Measurements from ENCODE around the gene NENF.

Gene NENF

DNA sequence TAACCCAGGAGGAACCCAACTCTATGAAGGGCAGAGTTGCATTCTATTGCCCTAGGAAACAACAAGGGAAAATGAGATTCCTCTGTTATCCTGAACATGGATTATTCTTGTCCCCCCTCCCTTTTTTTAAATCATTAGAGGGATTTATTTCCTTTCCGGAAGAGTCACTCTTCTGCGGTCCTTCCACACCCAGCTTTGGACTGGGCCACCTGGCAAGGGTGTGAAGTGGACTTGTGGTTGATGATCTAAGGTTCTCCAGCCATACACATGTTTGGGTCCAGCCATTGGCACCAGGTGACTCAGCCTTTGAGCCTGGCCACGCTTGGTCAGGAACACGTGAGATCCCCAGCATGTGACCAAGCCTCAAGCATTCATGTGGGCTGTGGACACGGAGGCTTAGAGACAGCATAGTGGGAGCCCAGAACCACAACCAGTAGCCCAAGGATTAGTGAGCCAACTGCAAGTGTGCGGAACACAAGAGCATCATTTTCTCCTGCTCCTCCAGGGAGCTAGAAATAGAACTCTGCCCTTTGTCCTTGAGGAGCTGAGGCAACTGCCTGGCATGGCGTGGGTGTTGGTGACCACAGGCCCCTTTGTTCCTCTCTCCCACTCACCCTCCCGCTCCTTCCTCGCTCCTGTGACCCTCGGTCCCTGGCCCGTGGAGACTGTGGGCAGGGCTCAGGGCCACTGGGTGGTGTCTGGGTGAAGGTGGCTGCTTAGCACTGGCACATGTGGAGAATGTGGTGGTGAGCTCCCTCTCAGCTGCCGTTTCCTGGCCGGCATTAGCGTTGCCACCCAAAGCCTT, 50.1 kb downstream of the NENF start:
- no peak for DNase-seq

DNA sequence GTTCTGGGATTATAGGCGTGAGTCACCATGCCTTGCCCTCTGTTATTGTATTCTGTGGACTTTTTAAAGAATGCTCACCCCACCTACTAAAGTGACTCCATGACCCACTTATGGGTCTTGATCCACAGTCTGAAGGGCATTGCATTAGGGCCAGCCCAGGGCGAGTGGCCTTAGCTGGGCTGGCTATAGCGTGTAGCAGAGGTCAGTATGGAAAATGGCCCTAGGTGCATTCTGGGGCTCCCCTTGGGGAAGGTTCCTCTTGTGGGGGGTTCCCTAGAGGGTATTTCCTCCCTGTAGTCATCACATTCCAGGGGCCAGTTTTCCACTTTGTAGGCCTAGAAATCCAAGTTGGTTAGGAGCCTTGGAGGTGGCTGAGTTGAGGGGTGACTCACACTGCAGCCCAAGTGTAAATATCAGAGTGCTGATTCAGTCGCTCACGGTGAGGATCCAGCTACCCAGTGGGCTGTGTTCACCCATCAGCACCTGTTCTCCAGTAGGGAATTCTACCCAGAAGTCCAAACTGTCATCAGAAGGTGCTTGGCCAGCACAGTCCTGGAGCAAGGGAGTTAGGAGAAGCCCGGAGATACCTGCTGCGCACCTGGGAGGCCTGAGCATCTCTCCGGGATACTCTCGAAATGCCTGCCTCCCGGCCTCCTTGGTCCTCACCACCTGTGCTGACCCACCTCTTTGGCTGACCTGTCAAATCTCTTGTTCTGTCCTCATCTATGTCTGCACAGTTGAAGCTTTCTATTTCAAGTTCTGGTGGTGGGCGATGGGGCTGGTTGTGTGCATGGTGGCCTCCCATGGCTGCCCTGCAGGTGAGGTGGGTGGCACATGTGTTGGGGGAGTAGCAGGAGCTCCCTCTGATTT, 52.2 kb downstream of the NENF start:
- DNase-seq, result no peak

DNA sequence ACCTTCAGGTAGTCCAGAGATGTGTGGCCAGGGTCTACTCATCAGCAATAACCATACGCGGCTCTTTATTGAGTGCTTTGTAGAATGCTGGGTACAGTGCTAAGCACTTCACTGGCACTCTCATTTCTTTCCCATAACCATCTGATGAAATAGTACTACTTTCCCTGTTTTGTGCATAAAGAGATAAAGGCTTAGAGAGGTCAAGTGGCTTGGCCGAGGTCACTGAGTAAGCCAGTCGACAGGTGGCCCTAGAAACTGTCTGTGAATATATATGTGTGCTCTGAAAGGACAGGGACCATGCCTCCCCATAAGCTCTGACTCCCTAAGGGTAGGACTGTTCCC, 52.8 kb downstream of the NENF start:
- DNase-seq, result no peak

DNA sequence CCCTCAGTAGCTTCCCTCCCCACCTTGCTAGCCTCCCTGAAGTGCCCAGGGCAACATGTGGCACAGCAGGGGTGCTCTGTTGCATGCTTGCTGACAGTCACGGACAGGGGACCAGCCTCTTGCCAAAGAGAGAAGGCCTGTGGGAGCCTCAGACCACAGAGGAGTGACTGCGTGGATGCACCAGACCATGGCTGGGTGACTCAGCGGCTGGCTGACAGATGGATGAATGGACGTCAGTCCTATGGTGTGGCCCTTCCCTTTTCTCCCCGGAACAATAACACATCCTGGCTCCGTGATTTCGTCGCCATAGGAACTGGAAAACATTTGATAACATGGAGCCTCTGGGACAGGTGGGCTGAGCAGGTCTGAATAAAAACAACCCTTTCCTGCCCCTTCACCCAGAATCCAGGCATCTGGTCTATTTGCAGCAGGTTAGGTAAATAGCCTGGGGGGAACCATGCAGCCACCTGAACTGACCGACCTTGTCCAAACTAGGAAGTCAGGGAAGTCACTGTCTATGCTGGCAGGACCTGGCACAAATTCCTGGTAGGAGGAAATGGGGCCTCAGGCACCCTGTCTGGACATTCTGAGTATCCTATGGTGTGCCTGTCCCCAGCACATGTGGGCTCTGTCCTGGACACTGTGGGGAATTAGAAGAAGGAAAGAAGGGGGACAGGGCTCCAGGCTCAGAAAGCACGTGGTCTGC, 53.3 kb downstream of the NENF start:
- no peak for DNase-seq

DNA sequence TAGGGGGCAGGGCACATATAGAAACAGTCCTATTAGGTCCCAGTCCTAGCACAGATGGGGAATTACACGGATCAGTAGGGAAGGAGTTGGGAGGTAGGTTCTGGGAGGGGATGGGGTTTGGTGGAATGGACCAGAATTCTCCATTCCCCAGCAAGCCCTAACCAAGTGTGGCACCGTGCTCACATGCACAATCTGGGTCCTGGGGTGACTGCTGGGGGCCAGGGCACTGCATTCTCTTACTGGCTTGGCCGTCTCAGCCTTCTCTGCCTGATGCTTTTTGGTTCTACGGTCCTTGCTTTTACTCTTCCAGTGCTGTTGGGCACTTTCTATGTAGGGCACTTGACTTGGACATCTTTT, 53.9 kb downstream of the NENF start:
- no peak for DNase-seq

DNA sequence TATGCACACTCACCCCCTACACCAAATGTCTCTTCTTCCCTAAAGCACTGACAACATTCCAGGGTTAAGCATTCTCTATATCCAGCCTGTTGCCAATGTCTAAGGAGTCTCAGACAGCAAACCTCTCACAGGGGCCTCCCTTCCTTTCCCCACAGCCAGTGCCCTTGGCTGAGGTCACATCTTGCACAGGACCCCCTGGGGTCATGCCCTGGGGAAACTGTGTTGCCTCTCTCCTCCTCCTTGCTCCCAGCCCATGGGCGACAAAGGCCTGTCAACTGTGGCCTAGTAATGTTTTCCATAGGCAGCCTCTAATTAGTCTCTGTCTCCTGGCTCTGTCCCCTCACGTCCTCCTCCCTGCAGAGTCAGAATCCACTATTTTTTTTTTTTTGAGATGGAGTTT, 54.6 kb downstream of the NENF start:
- DNase-seq, result no peak

DNA sequence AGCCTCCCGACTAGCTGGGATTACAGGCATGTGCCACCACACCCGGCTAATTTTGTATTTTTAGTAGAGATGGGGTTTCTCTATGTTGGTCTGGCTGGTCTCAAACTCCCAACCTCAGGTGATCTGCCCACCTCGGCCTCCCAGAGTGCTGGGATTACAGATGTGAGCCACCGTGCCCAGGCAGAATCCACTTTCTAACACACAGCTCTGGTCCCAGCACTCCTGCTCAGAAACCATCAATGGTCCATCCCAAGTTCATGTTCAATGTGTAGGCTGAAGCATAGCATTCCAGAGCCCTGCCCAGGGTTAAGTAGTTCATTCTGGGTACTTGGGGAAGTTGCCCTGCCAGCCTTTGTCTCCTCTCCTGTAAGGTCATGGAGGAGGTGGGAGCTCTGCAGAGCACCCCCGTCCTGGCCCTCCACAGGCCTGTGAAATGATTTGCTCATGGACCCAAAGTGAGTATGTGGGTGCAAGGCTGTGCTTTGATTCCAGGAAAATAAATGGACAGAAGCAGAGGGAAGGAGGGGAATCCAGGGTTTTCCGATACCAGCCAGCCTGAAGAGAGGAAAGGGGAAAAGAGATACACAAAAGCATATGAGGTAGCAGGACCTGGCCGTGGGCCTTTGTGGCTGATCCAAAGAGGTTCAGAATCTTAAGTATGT, 55.2 kb downstream of the NENF start:
- DNase-seq, result no peak

DNA sequence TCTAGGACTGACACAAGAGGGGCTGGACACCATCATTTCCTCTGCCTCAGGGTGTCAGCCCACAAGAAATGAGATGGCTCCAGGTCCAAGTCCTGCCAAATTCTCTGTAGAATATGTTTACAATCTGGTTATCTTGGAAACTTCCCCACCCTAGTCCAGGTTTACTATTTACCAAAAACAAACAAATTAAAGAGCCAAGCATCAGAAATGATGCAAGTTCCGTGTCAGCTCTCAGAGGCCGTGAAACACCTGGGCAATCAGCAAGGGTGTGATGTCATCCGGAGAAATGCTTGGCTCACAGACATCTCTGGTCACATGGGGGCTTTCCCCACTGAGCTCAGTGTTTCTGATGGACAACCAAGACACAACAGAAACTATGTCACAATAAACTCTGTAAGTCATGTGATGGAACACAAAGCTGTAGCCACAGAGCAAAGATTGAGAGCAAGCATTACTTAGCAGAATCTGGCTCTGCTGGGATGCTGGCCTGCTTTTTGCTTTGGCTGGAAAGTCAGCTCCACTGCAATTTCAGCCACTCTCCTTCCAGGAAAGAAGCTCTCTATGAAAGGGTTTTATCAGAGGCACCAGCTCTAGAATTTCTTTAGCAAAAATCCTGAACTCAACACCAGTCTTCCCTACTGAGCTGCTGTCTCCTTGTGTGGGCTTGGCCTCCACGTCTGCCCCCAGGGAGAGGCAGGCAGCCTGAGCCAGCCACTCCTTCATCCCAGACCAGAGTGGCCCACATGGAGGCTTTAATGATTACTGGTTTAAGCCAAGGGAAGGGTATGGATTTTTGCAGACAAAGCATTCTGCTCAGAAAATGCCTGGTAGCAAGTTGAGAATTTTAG, 55.9 kb downstream of the NENF start:
- no peak for DNase-seq

DNA sequence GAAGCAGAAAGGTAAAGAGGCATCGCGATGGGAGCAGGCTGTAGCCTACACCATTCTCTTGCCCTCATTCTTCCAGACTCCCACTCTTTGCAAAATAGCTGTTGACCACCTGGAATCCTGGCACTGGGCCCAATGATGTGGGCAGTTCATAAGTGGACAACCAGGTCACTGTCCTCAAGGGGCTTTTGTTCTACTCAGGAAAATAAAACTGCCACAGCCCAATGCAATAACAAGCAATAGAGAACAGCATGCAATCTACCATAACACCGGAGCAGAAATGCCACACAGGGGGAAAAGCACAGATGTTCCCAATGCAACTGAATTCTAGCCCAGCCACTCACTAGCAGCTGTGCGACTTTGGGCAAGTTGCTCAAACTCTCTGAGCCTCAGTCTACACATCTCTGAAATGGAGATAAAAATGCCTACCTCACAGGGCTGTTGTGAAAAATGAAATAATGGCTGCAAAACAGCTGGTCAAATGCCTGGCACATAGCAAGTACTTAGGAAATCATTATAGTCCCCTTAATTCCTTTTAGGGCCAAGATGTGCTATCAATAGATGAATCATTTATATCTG, 56.7 kb downstream of the NENF start:
- no peak for DNase-seq

DNA sequence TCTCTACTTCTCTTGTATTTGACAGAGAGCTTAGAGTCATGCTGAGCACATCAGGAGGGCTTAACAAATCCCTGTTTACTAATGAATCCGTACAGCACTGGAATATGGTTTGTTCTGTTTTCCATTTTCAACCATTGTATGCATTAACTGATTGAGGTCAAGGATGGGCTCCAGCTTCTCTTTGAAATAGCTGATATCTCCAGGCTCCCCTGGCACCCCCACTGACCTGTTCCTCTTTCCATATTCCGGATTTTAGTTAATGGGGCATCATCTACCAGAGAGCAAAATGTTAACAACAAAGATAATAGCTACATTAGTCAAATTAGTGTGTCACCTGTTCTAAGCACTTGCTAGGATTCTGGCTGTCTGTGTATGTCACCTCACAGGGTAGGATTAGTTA, 57.6 kb downstream of the NENF start:
- DNase-seq, result no peak

DNA sequence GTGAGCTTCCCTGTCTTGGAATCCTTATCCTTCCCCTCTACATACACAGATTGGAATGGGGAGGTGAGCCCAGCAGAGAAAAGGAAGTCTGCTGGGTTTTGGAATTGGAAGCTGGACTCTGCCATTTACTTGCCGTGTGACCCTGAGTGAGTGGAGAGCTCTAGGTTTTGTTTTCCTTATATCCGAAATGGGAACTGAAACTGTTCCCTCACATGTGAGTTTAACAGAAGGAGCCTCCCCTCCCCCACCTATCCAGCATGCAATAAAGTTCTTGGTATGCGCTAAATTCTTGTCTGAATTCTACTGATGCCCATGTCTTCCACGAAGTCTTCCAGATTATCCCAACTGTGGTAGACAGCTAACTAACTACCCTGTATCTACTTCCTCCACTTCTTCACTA, 58.7 kb downstream of the NENF start:
- no peak for DNase-seq
